Measurements from ENCODE around the gene ATXN2L.

DNA sequence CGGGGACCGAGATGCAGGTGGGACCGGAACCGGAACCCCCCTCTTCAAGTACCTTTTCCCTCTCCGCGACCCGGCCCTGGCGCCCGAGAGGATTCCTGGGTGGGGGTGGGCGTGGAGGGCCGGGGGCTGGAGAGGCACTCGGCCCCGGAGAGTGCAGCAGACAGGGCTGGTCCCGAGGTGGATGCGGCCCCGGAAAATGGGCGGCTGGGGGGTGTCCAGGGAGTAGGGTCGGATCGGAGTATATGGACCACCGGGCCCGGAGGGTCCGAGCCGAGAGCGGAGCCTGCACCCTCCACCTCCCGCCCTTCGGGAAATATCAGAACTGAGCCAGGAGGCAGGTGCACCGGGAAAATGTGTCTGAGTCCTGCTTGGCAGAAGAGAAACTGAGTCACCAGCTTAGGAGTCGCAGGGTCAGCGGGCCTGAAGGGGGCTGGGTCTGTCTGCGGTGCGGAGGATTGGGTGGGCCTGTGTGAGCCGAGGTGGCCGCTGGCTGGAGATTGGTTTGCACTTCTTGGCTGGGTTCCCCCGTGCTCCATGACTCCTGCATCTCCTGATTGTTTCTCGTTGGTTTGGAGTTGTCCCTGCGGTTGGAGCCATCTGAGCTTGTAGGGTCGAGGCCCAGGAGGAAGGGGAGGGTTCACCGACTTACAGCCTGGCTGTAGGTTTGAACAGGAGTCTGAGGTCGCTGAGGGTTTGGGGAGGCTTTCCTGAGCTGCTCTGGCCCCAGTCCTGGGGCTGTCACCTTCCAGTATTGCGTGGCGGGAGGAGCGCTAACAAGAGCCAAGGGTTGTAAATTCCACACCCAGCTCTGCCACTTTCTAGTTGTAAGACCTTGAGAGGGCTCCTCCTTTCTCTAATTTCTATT lies 41.4 kb downstream of the ATXN2L start:
- TF ChIP-seq POLR2A (IDR thresholded peaks at IDR 0.05) (no peak), EP300 (IDR thresholded peaks at IDR 0.05) (no peak)
- TF ChIP-seq, protein P1, sequence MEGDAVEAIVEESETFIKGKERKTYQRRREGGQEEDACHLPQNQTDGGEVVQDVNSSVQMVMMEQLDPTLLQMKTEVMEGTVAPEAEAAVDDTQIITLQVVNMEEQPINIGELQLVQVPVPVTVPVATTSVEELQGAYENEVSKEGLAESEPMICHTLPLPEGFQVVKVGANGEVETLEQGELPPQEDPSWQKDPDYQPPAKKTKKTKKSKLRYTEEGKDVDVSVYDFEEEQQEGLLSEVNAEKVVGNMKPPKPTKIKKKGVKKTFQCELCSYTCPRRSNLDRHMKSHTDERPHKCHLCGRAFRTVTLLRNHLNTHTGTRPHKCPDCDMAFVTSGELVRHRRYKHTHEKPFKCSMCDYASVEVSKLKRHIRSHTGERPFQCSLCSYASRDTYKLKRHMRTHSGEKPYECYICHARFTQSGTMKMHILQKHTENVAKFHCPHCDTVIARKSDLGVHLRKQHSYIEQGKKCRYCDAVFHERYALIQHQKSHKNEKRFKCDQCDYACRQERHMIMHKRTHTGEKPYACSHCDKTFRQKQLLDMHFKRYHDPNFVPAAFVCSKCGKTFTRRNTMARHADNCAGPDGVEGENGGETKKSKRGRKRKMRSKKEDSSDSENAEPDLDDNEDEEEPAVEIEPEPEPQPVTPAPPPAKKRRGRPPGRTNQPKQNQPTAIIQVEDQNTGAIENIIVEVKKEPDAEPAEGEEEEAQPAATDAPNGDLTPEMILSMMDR (IDR thresholded peaks at IDR 0.05): no peak

All from ovary (tissue), 3 donors.